ENCODE results near the gene VPS35L. TPM values are rescaled to one million over a fixed set of nuclear protein-coding genes. Genes with fewer than 3 reads are reported as not detected.
"Not testable (repeated sequence)": the region's sequence is repeated elsewhere in the genome, so short reads cannot be mapped to it uniquely, and the experiment has no call there.

The VPS35L gene
- total and polyA plus RNA-seq, 2 experiments from 2014 or later: 47.5 to 52.8 TPM

- Histone ChIP-seq H3K4me1 (ENCODE audit: insufficient read depth) (no peaks in the 10 kb centered on the region), H3K9me3 (ENCODE audit: low read depth) (no peaks in the 10 kb centered on the region), H3K36me3 (replicated peaks; ENCODE audit: insufficient read depth, low read depth) (peaks cover 2% of the 10 kb centered on the region), H2AFZ (no peak overlapping the region), H4K20me1 (ENCODE audit: insufficient read depth, poor library complexity, severe bottlenecking) (no peaks in the 10 kb centered on the region), H3K27me3 (no peaks in the 10 kb centered on the region), H3K4me3 (no peak overlapping the region), H3K4me2 (no peak overlapping the region), H3K27ac (no peak overlapping the region), H3K9me2 (replicated peaks; ENCODE audit: insufficient read depth) (no peaks in the 10 kb centered on the region), H3K79me2 (no peaks in the 10 kb centered on the region)
- DNase-seq (ENCODE audit: low spot score): no peak
- 88% methylated on average over 7 of the region's 7 CpGs for WGBS (ENCODE audit: low lambda C conversion rate, missing lambda C conversion rate)
- TF ChIP-seq EZH2 (IDR thresholded peaks at IDR 0.05; ENCODE audit: borderline replicate concordance): no peak
- no peak for TF ChIP-seq EZH2phosphoT487 (IDR thresholded peaks at IDR 0.05; ENCODE audit: low read depth, severe bottlenecking, unreplicated experiment)
- TF ChIP-seq, protein P1, sequence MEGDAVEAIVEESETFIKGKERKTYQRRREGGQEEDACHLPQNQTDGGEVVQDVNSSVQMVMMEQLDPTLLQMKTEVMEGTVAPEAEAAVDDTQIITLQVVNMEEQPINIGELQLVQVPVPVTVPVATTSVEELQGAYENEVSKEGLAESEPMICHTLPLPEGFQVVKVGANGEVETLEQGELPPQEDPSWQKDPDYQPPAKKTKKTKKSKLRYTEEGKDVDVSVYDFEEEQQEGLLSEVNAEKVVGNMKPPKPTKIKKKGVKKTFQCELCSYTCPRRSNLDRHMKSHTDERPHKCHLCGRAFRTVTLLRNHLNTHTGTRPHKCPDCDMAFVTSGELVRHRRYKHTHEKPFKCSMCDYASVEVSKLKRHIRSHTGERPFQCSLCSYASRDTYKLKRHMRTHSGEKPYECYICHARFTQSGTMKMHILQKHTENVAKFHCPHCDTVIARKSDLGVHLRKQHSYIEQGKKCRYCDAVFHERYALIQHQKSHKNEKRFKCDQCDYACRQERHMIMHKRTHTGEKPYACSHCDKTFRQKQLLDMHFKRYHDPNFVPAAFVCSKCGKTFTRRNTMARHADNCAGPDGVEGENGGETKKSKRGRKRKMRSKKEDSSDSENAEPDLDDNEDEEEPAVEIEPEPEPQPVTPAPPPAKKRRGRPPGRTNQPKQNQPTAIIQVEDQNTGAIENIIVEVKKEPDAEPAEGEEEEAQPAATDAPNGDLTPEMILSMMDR (IDR thresholded peaks at IDR 0.05; ENCODE audit: poor library complexity): no peak
Measured at GRCh38 chr16:19678804-19679203, 123.3 kb downstream of the VPS35L start.

- WGBS (ENCODE audit: low lambda C conversion rate, missing lambda C conversion rate): 98% methylated on average over 6 of the region's 6 CpGs
- not testable (repeated sequence) for H3K27ac ChIP-seq; DNase-seq (ENCODE audit: low spot score); H4K20me1 ChIP-seq (ENCODE audit: insufficient read depth, poor library complexity, severe bottlenecking); H2AFZ ChIP-seq; H3K36me3 ChIP-seq (replicated peaks; ENCODE audit: insufficient read depth, low read depth); H3K4me1 ChIP-seq (ENCODE audit: insufficient read depth); H3K9me3 ChIP-seq (ENCODE audit: low read depth); H3K9me2 ChIP-seq (replicated peaks; ENCODE audit: insufficient read depth); H3K4me2 ChIP-seq; H3K27me3 ChIP-seq; H3K79me2 ChIP-seq; H3K4me3 ChIP-seq
Measured at GRCh38 chr16:19679281-19679680, 123.8 kb downstream of the VPS35L start.

- DNase-seq (ENCODE audit: low spot score): no peak
- Histone ChIP-seq H3K27me3 (no peaks in the 10 kb centered on the region), H3K27ac (no peak overlapping the region), H3K4me2 (no peak overlapping the region), H3K79me2 (no peaks in the 10 kb centered on the region), H3K9me2 (replicated peaks; ENCODE audit: insufficient read depth) (no peaks in the 10 kb centered on the region), H3K36me3 (replicated peaks; ENCODE audit: insufficient read depth, low read depth) (peaks cover 2% of the 10 kb centered on the region), H3K9me3 (ENCODE audit: low read depth) (no peaks in the 10 kb centered on the region), H3K4me1 (ENCODE audit: insufficient read depth) (no peaks in the 10 kb centered on the region), H4K20me1 (ENCODE audit: insufficient read depth, poor library complexity, severe bottlenecking) (no peaks in the 10 kb centered on the region), H3K4me3 (no peak overlapping the region), H2AFZ (no peak overlapping the region)
- TF ChIP-seq EZH2 (IDR thresholded peaks at IDR 0.05; ENCODE audit: borderline replicate concordance) (no peak), EZH2phosphoT487 (IDR thresholded peaks at IDR 0.05; ENCODE audit: low read depth, severe bottlenecking, unreplicated experiment) (no peak)
- TF ChIP-seq, protein P1 (IDR thresholded peaks at IDR 0.05; ENCODE audit: poor library complexity): no peak
- 69% methylated on average over 6 of the region's 6 CpGs for WGBS (ENCODE audit: low lambda C conversion rate, missing lambda C conversion rate)
Measured at GRCh38 chr16:19680881-19681340, 125.4 kb downstream of the VPS35L start.

GRCh38 chr16:19681637-19682036, 126.1 kb downstream of the VPS35L start:
- H3K27ac ChIP-seq: no peak overlapping the region
- no peaks in the 10 kb centered on the region for H3K79me2 ChIP-seq
- H3K4me2 ChIP-seq: no peak overlapping the region
- no peak for DNase-seq (ENCODE audit: low spot score)
- no peak overlapping the region for H2AFZ ChIP-seq
- peaks cover 2% of the 10 kb centered on the region for H3K36me3 ChIP-seq (replicated peaks; ENCODE audit: insufficient read depth, low read depth)
- no peak overlapping the region for H3K4me3 ChIP-seq
- TF ChIP-seq, protein P1 (IDR thresholded peaks at IDR 0.05; ENCODE audit: poor library complexity): no peak
- no peak for TF ChIP-seq EZH2phosphoT487 (IDR thresholded peaks at IDR 0.05; ENCODE audit: low read depth, severe bottlenecking, unreplicated experiment)
- no peak for TF ChIP-seq EZH2 (IDR thresholded peaks at IDR 0.05; ENCODE audit: borderline replicate concordance)
- H3K27me3 ChIP-seq: no peaks in the 10 kb centered on the region
- H3K9me3 ChIP-seq (ENCODE audit: low read depth): no peaks in the 10 kb centered on the region
- H3K4me1 ChIP-seq (ENCODE audit: insufficient read depth): no peaks in the 10 kb centered on the region
- H4K20me1 ChIP-seq (ENCODE audit: insufficient read depth, poor library complexity, severe bottlenecking): no peaks in the 10 kb centered on the region
- WGBS (ENCODE audit: low lambda C conversion rate, missing lambda C conversion rate): 95% methylated on average over 12 of the region's 12 CpGs
- H3K9me2 ChIP-seq (replicated peaks; ENCODE audit: insufficient read depth): no peaks in the 10 kb centered on the region

Measured in hepatocyte (in vitro differentiated cells).